ES-I3 (cell line): ENCODE results near the gene PCSK6.

Experiments
- H3K36me3 ChIP-seq: 2 replicates; pipeline ENCODE4 v1.6.1; 2013; ENCODE audit warnings: mild to moderate bottlenecking, low read length, control low read depth, moderate library complexity; ENCODE audit not compliant: insufficient read depth
- H3K4me1 ChIP-seq: 2 replicates; pipeline ENCODE4 v1.6.1; 2013; ENCODE audit warnings: mild to moderate bottlenecking, control low read depth, low read length; ENCODE audit not compliant: insufficient read depth
- H3K9ac ChIP-seq: 2 replicates; pipeline ENCODE4 v1.6.1; 2013; ENCODE audit warnings: low read depth, mild to moderate bottlenecking, low read length, moderate library complexity
- H3K9me3 ChIP-seq: 2 replicates; pipeline ENCODE4 v1.6.1; 2013; ENCODE audit warnings: mild to moderate bottlenecking, low read length, moderate library complexity; ENCODE audit not compliant: control insufficient read depth, insufficient read depth

The PCSK6 gene

DNA sequence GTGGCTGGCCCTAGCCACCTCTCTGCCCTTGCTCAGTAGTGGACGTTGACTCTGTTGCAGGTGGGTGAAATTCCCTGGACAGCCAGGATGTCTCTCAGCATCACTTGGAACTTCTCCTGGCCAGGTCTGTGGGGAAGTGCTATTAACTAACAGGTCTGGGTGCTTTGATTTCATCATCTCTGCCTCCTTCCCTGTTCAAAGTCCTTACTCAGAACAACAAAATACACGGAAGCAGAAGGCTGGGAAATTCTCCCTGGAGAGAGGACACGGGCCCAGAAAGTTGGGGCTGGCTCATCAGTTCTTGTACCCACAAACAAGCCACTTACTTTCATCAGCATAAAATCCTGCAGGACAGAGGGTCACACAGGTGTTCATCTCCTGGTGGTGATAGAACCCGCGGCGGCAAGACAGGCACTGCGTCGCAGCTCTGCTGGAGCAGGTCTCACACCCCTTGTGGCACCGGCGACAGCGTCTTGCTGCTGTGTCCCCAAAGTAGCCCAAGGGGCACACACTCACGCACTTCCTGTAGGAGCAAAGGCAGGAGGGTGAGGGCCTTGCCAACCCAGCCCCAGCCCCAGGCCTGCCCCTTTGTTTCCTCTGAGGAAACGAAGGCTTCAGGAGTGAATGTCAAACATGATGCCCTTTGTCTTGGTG, 164.9 kb downstream of the PCSK6 start:
- no peak overlapping the region for H3K9ac ChIP-seq
- no peaks in the 10 kb centered on the region for H3K9me3 ChIP-seq
- H3K4me1 ChIP-seq: no peaks in the 10 kb centered on the region
- H3K36me3 ChIP-seq: no peaks in the 10 kb centered on the region

- no peaks in the 10 kb centered on the region for H3K36me3 ChIP-seq
- no peaks in the 10 kb centered on the region for H3K9me3 ChIP-seq
- H3K4me1 ChIP-seq: no peaks in the 10 kb centered on the region
- H3K9ac ChIP-seq: no peak overlapping the region
Observed at GRCh38 chr15:101323793-101324523, 165.5 kb downstream of the PCSK6 start.

DNA sequence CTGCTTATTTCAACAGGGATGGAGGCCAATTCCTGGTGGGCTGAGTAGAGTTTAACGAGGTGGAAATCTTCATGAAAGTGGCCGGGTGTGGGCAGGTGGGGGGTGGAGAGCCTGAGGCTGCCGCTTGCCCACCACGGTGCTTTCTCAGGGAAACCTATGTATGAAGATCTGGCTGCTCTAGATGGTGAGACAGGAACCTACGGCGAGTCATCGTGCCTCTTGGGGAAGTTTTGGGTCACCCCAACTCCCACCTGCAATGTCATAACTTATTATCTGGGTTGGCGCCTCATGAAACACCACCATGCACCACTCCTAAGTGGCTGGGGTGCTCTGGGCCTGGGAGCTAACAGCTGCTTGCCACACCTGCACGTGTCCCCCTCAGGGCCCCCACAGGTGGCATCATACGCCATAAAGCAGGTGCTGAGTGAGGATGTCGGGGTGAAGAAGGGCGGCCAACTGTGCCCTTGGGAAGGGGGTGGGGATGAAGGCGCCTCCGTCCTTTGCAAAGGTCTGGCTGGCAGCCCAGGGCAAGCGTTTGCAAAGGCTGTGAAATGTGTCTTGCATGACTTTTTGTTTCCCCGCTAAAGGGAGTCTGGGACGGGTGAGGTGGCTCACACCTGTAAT, 166.5 kb downstream of the PCSK6 start:
- H3K9me3 ChIP-seq: no peaks in the 10 kb centered on the region
- H3K4me1 ChIP-seq: no peaks in the 10 kb centered on the region
- H3K9ac ChIP-seq: no peak overlapping the region
- no peaks in the 10 kb centered on the region for H3K36me3 ChIP-seq

DNA sequence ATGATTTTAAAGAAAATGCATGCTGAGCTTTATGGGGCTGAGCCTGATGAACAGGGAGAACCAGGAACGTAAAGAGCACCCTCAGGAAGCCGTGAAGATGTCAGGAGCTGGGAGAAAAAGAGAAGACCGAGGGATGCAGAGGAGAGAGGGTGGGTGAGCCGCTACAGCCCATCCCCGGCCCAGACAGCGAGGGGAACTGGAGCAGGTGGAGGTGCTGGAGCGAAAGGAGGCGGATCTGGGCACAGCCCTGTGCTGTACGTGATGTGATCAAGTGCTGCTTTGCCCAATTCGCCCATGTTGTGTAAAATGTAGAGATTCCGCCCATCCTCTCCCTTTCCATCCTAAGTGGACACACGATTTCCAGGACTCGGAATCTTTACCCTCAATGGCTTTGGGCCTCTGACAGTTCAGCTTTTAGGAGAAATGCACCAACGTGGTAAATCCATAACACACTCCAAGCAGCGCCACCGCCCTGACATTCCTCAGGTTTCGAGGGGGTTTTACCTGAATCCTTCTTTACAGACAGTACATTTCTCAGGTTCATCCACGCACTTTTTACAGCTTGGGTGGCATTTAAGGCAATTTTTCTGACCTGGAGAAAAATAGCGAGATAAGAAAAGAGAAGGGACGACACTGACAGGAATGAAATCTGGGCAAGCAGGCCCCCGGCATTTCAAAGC, 167.4 kb downstream of the PCSK6 start:
- H3K9me3 ChIP-seq: no peaks in the 10 kb centered on the region
- H3K36me3 ChIP-seq: no peaks in the 10 kb centered on the region
- H3K9ac ChIP-seq: no peak overlapping the region
- no peaks in the 10 kb centered on the region for H3K4me1 ChIP-seq

- Histone ChIP-seq H3K36me3 (no peaks in the 10 kb centered on the region), H3K9ac (no peak overlapping the region), H3K4me1 (no peaks in the 10 kb centered on the region), H3K9me3 (no peaks in the 10 kb centered on the region)
Observed at GRCh38 chr15:101320501-101321052, 168.9 kb downstream of the PCSK6 start.

GRCh38 chr15:101318839-101319238, 170.7 kb downstream of the PCSK6 start:
- H3K9ac ChIP-seq: no peak overlapping the region
- H3K36me3 ChIP-seq: no peaks in the 10 kb centered on the region
- H3K9me3 ChIP-seq: no peaks in the 10 kb centered on the region
- H3K4me1 ChIP-seq: no peaks in the 10 kb centered on the region

GRCh38 chr15:101318147-101318819, 171.2 kb downstream of the PCSK6 start:
- H3K36me3 ChIP-seq: no peaks in the 10 kb centered on the region
- H3K9me3 ChIP-seq: no peaks in the 10 kb centered on the region
- H3K9ac ChIP-seq: no peak overlapping the region
- no peaks in the 10 kb centered on the region for H3K4me1 ChIP-seq

- no peaks in the 10 kb centered on the region for H3K36me3 ChIP-seq
- no peaks in the 10 kb centered on the region for H3K9me3 ChIP-seq
- no peak overlapping the region for H3K9ac ChIP-seq
- no peaks in the 10 kb centered on the region for H3K4me1 ChIP-seq
Observed at GRCh38 chr15:101317336-101317872, 172.1 kb downstream of the PCSK6 start.

- Histone ChIP-seq H3K9me3 (no peaks in the 10 kb centered on the region), H3K36me3 (no peaks in the 10 kb centered on the region), H3K4me1 (no peaks in the 10 kb centered on the region), H3K9ac (no peak overlapping the region)
Observed at GRCh38 chr15:101316529-101316928, 173.0 kb downstream of the PCSK6 start.

- no peaks in the 10 kb centered on the region for H3K36me3 ChIP-seq
- H3K9me3 ChIP-seq: no peaks in the 10 kb centered on the region
- no peak overlapping the region for H3K9ac ChIP-seq
- no peaks in the 10 kb centered on the region for H3K4me1 ChIP-seq
Observed at GRCh38 chr15:101315736-101316135, 173.8 kb downstream of the PCSK6 start.

DNA sequence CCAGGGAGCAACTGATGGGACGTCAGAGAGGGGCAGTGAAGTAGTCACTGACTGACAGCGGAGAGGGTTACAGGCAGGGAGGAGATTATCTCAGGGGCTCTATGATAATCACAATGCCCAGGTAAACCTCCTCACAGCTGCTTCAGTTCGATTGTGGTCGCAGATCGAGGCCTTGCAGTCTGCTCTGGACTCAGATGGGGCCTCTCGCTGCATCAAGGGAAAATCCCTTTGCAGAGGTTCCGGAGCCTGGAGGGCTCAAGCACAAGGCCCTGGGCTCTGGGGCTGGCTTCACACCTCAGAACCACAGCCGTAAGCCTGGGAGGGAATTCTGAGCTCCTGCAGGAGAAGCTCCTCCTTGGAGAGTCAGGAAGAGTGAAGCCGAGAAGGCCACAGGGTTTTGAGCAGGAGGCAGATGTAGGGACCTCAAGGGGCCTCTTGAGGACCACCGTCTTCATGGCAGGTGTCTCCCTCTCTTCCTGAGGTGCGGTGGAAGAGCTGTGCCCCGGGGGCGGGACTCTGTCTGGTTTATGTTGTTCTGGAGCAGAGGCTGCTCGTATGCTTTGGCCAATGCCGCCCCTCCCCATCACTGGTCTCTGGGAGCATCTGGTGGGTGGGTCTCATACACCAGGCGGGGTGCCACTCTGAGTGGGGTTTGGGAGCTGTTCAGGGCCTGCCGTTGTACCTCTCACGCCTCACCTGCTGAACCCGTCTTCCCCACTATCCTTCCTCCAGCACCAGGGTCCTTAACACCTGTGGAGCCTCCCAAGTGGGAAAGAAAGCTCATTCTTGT, 175.0 kb downstream of the PCSK6 start:
- Histone ChIP-seq H3K4me1 (no peaks in the 10 kb centered on the region), H3K36me3 (no peaks in the 10 kb centered on the region), H3K9me3 (no peaks in the 10 kb centered on the region), H3K9ac (no peak overlapping the region)

DNA sequence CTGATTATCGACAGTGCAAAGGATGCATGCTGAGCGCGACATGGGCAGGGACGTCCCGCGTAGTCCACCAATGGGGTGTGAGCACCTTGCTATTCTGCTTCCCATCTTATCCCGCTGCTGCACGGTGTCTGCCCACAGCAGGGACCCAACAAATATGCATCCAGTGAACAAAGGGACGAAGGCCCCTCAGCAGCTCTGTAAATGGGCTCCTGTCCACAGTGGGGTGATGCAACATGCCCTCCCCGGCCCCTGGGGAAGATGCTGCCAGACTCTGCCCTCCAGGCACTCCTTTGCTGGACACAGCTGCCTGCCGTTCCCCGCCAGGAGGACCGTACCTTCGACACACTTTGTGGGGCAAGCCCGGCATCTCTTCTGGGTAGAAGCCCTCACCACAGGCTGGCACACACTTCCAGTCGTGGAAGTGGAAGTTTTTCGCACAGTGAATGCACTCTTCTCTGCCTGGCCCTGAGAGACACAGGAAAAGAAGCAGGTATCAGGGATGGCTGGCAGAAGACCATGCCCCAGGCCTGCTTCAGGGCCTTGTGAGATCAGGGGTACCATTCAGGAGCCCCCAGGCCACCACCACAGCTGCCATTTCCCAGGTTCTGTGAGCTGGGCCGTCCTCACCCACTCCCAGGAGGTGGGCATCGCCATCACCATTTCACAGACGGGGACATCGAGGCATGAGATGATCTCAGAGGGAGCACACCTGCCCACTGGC, 176.3 kb downstream of the PCSK6 start:
- Histone ChIP-seq H3K9ac (no peak overlapping the region), H3K9me3 (no peaks in the 10 kb centered on the region), H3K4me1 (no peaks in the 10 kb centered on the region), H3K36me3 (no peaks in the 10 kb centered on the region)

GRCh38 chr15:101310508-101310907, 179.0 kb downstream of the PCSK6 start:
- Histone ChIP-seq H3K4me1 (no peaks in the 10 kb centered on the region), H3K9me3 (no peaks in the 10 kb centered on the region), H3K9ac (no peak overlapping the region), H3K36me3 (no peaks in the 10 kb centered on the region)
